Measurements from ENCODE around the gene MRPL49. TPM values are rescaled to one million over a fixed set of nuclear protein-coding genes. Genes with fewer than 3 reads are reported as not detected.

MRPL49 gene
- total and polyA plus RNA-seq, 2 of the 8 experiments (the other 6 are each of a cell fraction or from before 2014, with no cell fraction given), result 54.0 to 84.8 TPM

DNA sequence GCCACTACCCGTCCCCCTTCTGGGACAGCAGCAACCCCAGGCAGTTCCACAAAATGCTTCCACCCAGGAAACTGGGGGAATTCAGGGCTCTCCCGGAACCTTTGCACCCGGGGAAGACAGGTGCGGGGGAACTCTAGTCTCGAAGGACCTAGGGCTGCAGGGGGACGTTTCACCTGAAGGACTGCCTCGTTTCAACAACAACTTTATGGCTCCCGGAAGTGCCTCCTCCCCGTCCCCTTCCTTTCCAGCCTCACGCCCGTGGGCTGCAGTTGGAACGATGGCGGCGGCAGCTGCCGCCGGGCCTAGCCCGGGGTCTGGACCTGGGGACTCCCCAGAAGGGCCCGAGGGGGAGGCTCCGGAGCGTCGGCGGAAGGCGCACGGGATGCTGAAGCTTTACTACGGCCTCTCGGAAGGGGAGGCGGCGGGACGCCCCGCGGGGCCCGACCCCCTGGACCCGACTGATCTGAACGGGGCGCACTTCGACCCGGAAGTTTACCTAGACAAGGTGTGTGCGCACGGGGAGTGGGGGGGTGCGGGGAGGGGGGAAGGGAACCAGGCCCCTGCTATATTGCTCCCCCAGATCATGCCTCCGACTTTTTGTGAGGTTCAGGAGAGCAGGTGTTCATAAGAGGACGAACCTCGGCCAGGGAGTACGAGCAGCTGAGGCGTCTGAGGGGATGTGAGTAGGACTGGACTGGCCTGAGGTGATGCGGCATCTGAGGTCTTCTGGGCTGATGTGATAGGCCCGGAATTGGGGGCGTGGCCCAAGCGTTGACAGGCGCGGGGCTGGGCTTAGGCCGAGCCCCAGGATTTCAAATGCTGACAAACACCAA is 25.9 kb upstream of the MRPL49 start, which contains the start of gene VPS51 (continued):
- peak; percentile 93 for TF ChIP-seq YY1 (IDR thresholded peaks at IDR 0.05; ENCODE audit: low read depth, low read length)
- no peak for TF ChIP-seq FOSL1 (IDR thresholded peaks at IDR 0.05; ENCODE audit: insufficient read depth, low read depth, low read length)
- TF ChIP-seq SP4 (IDR thresholded peaks at IDR 0.05; ENCODE audit: low read length), result peak; percentile 55; the same call in 1 of the 2 replicates
- TF ChIP-seq CHD2 (IDR thresholded peaks at IDR 0.05; ENCODE audit: low read length), result peak; percentile 86
- TF ChIP-seq KDM4A (IDR thresholded peaks at IDR 0.05; ENCODE audit: low read depth, low read length, severe bottlenecking), result peak; percentile 83
- peak; percentile 86 for TF ChIP-seq EGR1 (IDR thresholded peaks at IDR 0.05; ENCODE audit: borderline replicate concordance, low read depth, low read length)
- no peak for TF ChIP-seq SP2 (IDR thresholded peaks at IDR 0.05; ENCODE audit: low read length)

Data from H1 (cell line).